Measurements from ENCODE around the gene OGFOD1.

The OGFOD1 gene

DNA sequence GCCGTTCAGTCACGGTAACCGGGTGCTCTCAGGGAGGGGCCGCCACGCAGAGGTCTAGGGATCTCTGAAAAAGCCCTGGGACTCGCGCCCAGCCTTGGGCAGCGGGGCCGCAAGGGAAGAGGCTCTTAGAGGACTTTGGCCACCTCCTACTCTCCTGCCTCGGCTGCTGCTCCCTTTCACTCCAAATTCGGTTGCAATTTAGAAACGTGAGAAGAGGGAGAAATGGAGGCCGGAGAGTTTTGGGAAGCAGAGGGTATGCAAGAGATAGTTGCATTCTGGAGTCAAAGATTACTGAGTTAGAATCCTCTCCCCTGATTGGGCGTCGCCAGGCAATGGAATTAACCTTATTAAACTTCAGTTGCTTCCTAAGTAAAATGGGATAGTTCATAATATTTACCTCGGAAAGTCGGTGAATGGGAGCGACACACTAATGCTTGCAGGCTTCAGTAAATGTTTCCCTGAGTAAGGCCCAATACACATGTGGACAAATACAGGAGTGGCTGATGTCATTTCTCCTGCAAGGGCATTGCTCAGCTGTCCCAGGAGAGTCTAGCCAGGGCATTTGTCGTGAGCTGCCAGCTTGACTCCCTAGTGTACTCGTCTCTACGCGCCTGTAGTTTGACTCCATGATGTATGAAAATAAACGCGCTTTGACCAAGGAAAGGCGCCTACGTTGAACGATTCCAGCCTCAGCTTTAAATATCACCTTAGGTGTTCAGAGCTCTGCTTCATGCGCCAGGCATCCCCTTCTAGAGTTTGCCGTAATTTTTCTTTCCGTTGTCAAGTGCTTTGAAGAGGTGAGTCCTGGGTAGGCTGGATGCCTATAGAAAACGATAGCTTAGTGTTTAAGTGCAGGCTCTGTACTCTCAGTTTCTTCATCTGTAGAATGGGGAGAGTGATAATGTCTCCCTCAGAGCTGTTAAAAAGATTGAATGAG is 667 bp downstream of the OGFOD1 start:
- TF ChIP-seq, protein P1, sequence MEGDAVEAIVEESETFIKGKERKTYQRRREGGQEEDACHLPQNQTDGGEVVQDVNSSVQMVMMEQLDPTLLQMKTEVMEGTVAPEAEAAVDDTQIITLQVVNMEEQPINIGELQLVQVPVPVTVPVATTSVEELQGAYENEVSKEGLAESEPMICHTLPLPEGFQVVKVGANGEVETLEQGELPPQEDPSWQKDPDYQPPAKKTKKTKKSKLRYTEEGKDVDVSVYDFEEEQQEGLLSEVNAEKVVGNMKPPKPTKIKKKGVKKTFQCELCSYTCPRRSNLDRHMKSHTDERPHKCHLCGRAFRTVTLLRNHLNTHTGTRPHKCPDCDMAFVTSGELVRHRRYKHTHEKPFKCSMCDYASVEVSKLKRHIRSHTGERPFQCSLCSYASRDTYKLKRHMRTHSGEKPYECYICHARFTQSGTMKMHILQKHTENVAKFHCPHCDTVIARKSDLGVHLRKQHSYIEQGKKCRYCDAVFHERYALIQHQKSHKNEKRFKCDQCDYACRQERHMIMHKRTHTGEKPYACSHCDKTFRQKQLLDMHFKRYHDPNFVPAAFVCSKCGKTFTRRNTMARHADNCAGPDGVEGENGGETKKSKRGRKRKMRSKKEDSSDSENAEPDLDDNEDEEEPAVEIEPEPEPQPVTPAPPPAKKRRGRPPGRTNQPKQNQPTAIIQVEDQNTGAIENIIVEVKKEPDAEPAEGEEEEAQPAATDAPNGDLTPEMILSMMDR (IDR thresholded peaks at IDR 0.05; ENCODE audit: insufficient read depth, low read length, missing control alignments) = no peak
- POLR2A ChIA-PET = interaction anchor here (1.0 to 1.4 kb wide), 4 partner anchors 8 to 154 kb away, joined by 3 to 9 read pairs (median 4); no protein-coding TSS in a partner anchor

DNA sequence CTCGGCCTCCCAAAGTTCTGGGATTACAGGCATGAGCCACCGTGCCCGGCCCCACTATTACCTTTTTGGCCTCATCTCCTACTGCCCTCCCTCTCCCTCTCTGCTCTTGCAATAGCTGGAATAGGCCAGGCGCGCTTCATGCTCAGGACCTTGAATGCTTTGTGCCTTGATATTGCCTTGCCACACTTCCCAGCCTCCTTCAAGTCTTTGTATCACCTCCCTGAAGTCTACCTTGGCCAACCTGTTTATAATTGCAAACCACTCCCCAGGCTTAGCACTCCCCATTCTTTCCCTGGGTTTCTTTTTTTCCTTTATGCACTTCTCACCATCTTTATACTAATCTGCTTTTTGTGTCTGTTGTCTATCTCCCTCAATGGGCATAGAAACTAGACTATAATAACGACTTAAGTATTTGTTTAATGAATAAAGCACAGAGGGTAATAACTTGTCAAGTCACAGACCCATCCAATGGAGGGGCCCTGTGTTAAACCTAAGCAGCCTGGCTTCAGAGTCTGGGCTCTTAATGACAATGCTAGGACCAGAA is 6.6 kb downstream of the OGFOD1 start:
- no peak overlapping the region for H3K4me3 ChIP-seq (ENCODE audit: low read depth, low read length)
- ChIA-PET CTCF (interaction anchor here (1.6 kb wide), 1 partner anchor 31 kb away, joined by 5 read pairs; no protein-coding TSS in a partner anchor), POLR2A (no interaction called here)
- DNase-seq (ENCODE audit: low read depth, low spot score) = no peak
- TF ChIP-seq, protein P1 (IDR thresholded peaks at IDR 0.05; ENCODE audit: insufficient read depth, low read length, missing control alignments) = no peak

More for the DNA sequence above, 667 bp downstream of the OGFOD1 start:
- peak overlapping the region; percentile 81 for H3K4me3 ChIP-seq (ENCODE audit: low read depth, low read length)
- CTCF ChIA-PET = interaction anchor here (0.9 to 1.6 kb wide), 3 partner anchors 9 to 250 kb away, joined by 3 to 7 read pairs (median 4); no protein-coding TSS in a partner anchor
- no peak for DNase-seq (ENCODE audit: low read depth, low spot score)

DNA sequence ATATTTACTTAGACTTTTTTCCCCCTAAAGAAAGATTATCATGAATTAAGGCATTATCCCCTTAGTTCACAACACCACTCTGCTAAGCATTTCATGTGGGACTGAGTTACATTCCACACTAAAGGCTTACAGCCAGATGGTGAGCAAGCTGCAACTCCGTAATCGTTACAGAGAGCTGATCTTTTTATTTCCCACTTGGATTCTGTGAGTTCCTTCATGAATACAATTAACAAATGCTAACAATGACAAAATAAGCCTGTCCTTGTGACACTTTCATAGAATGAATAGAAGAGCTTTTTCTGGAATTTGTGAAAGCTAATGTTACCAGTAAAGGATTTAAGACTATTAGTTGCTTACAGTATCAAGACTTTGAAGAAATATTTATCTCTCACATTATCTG is 8.7 kb downstream of the OGFOD1 start:
- CTCF ChIA-PET = interaction anchor here (1.8 kb wide), 1 partner anchor 241 kb away, joined by 8 read pairs; no protein-coding TSS in a partner anchor
- no peak overlapping the region for H3K4me3 ChIP-seq (ENCODE audit: low read depth, low read length)
- POLR2A ChIA-PET = interaction anchor here (1.8 kb wide), 1 partner anchor 9 kb away, joined by 9 read pairs; the partner anchor contains the start of genes NUDT21 and OGFOD1
- no peak for DNase-seq (ENCODE audit: low read depth, low spot score)
- TF ChIP-seq, protein P1 (IDR thresholded peaks at IDR 0.05; ENCODE audit: insufficient read depth, low read length, missing control alignments) = no peak

DNA sequence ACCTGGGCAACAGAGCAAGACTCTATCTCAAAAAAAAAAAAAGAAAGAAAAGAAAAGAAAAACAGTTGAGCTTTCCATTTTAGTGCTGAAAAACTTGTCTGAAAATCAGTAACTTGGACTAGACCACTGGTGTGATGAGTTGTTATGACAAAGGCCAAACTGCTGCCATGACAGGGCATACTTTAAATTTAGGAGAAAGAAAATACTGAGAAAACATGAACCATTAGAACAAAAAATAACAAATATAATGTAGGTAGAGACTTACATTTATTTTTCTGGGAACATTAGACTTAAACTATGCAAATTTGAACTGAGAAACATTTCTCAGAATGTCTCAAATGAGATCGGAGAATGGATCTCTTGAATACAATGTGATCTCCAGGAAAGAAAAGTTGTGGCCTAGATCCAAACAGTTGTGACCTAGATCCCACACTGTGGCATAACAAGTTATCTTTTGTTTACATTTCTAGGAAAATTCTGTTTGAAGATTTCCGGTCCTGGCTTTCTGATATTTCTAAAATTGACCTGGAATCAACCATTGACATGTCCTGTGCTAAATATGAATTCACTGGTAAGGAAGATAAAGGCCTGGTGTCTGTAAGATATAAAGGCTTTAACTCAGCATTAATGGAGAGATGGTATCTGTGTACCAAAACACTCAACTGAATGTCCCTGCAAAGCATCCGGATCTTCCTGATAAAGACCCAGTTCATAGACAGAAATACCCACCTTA is 10.9 kb downstream of the OGFOD1 start:
- POLR2A ChIA-PET = no interaction called here
- TF ChIP-seq, protein P1 (IDR thresholded peaks at IDR 0.05; ENCODE audit: insufficient read depth, low read length, missing control alignments) = no peak
- H3K4me3 ChIP-seq (ENCODE audit: low read depth, low read length) = no peak overlapping the region
- CTCF ChIA-PET = interaction anchor here (1.3 to 1.8 kb wide), 2 partner anchors 10 to 239 kb away, joined by 4 to 8 read pairs; no protein-coding TSS in a partner anchor
- DNase-seq (ENCODE audit: low read depth, low spot score) = no peak

DNA sequence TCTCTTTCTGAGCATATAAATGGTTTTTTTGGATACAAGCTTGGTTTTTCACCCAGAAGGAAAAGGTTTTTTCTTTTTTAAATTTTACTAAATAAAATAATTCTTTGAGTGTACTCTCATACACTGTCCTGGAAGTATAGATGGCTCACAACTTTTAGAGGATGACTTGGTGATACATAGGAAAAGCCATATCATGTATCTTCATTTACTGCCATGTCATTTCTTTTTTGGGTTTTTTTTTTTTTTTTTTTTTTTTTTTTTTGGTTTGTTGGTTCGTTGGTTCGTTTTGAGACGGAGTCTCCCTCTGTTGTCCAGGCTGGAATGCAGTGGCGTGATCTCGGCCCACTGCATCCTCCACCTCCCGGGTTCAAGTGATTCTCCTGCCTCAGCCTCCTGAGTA is 11.8 kb downstream of the OGFOD1 start:
- H3K4me3 ChIP-seq (ENCODE audit: low read depth, low read length) = no peak overlapping the region
- POLR2A ChIA-PET = no interaction called here
- CTCF ChIA-PET = no interaction called here
- TF ChIP-seq, protein P1 (IDR thresholded peaks at IDR 0.05; ENCODE audit: insufficient read depth, low read length, missing control alignments) = no peak
- DNase-seq (ENCODE audit: low read depth, low spot score) = no peak
